Activated CD4-positive, CD25-positive, alpha-beta regulatory T cell treated with anti-CD3 and anti-CD28 coated beads, Interleukin-2, amount 50 U/mL, for 24 hours (primary cell): Measurements from ENCODE around the gene TLL2.

Source experiments
- ATAC-seq, 2 donors: fragments of 150-1000 bp; cut with Tn5 transposase; one replicate each; pipeline ENCODE4 v1.10.0; 2021; ENCODE audit warnings: mild to moderate bottlenecking in 1 of 2, moderate library complexity in 1 of 2

The TLL2 gene

GRCh38 chr10:96505150-96506136 lies 8.3 kb downstream of the TLL2 start:
- ATAC-seq = no peak

GRCh38 chr10:96502561-96503282 lies 11.0 kb downstream of the TLL2 start:
- no peak for ATAC-seq

- no peak for ATAC-seq
These were observed 11.7 kb downstream of the TLL2 start for GRCh38 chr10:96501985-96502384.

- ATAC-seq = no peak
These were observed 13.2 kb downstream of the TLL2 start for GRCh38 chr10:96500519-96500918.

DNA sequence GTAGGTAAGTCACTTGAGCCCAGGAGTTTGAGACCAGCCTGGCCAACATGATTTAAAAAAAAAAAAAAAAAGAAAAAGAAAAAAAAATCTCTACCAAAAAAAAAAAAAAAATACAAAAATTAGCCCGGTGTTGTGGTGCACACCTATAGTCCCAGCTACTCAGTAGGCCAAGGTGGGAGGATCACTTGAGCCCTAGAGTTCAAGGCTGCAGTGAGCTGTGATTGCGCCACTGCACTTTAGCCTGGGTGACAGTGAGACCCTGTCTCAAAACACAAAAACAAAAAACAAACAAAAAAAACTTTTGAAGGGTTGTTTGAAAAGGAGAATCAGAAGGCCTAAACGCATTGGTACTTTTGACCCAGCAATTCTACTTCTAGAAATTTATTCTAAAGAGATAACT lies 13.7 kb downstream of the TLL2 start:
- no peak for ATAC-seq

DNA sequence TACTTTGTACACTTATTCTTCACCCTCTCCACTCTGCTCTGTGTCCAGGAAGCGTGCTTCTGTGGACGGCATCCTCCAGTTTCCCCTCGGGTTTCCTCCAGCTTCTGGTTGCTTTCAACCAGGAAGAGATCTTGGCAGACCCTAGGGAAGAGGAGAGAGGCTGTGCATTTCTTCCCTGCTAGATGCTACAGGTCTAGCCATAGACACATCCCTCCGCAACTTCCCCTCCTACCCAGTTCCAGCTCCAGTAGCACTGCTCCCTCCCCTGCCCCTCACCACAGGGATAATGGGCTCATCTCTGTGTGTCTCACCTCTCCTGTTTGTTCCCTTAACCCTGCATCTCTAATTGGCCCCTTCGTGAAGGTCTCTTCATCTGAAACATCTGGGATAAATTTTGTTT lies 16.3 kb downstream of the TLL2 start:
- ATAC-seq = no peak

- no peak for ATAC-seq
These were observed 17.3 kb downstream of the TLL2 start for GRCh38 chr10:96496281-96496925.

- no peak for ATAC-seq
These were observed 18.2 kb downstream of the TLL2 start for GRCh38 chr10:96495544-96495943.

DNA sequence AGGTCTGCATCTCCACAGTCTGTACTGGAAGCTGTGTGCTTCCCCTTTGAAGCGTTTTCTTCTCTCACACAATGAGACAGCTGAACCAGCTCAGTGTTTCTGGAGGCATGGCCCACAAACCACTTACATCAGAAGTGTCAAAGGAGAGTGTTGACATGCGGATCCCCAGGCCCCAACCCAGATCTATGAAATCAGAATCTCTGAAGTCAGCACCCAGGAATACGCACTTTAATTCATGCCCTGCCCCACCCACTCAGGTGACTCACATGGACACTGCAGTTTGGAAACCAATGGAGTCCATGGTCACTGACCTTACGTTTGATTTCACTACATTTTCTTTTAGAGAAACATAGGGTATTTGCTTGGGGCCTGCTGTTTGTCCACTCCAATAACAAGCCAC lies 19.0 kb downstream of the TLL2 start:
- no peak for ATAC-seq

DNA sequence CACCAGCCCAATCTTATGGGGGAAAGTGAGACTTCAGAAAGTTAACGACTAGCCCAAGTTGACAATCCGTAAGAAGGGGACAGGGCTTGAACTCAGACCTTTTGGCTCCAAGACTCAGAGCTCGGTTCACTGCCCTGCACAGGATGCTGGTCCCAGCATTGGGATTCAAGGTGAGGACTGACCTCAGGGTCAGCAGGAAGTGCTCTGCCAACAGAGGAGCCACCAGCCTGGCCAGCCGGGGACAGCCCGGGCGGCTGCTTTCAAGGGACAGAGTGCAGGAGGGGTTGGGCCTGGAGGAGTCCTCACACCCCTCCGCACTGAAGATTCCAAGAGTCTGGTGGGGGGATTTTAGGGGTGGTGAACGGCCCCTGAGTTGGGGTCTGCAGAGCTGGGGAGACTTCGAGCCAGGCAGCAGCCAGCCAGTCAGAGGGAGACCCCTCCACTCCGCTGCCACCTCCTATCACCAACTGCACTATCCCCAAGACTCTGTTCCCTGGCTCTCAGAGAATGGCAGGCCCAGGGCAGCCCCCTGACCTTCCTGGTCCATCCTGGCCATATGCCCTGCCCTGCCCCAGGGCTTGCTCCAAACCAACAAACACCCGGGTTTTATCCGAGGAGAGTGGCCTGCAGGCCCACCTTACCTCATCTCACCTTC lies 19.7 kb downstream of the TLL2 start:
- ATAC-seq = no peak

DNA sequence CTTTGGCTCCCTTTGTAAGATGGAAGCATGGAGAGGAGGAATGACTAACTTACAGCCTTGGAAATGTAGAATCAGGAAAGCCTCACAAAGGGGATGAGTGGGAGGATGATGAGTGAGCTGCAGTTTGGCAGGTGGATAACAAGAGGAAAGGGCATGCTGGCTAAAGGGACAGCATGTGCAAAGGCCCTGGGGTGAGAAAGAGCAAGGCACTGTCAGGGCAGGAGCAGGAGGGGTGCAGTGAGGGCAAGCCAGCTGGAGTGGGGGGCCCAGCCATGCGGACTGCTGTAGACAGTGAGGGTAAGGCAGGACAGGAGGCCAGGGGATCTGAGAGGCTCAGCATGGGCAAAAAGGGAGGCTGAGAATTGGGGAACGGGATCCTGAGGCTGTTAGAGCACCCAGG lies 20.5 kb downstream of the TLL2 start:
- no peak for ATAC-seq

GRCh38 chr10:96491303-96491702 lies 22.4 kb downstream of the TLL2 start:
- ATAC-seq = no peak

DNA sequence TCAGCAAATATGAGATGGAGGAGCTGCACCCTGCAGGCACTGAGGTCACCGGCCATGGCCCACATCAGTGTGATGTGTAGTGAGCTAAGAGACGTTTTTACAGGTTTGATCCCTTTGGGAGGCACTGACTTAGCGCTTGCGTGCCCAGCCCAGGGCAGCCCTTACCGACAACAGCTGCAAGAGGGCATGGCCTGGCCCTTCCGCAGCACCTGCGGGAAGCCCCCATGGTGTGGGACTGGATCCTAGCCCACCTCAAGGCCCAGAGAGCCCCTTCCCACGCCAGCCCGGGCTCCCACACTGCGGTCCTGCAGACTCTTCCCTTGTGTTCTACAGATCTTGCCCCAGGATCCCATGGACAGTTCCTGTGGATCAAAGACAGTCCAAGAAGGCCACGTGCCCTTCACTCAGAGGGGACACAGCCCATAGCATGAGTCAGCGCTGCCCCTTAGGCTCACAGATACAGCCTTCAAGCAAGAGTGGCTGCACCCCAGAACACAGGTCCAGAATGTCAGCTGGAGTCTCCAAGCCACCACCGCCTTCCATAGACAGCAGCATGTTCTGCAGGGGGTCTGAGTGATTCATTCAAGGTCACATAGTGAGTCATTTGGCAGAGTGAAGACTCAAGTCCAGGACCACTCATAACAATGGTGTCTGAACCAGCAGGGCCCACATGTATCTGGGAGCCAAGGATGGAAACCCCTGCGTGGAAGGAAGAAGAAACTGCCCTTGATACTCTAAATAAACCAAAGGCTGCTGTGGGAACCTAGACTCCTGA lies 25.4 kb downstream of the TLL2 start:
- ATAC-seq = no peak

- ATAC-seq = no peak
These were observed 30.7 kb downstream of the TLL2 start for GRCh38 chr10:96482815-96483588.

- ATAC-seq = no peak
These were observed 35.4 kb downstream of the TLL2 start for GRCh38 chr10:96478355-96478754.

GRCh38 chr10:96473866-96474265 lies 39.9 kb downstream of the TLL2 start:
- ATAC-seq = no peak

DNA sequence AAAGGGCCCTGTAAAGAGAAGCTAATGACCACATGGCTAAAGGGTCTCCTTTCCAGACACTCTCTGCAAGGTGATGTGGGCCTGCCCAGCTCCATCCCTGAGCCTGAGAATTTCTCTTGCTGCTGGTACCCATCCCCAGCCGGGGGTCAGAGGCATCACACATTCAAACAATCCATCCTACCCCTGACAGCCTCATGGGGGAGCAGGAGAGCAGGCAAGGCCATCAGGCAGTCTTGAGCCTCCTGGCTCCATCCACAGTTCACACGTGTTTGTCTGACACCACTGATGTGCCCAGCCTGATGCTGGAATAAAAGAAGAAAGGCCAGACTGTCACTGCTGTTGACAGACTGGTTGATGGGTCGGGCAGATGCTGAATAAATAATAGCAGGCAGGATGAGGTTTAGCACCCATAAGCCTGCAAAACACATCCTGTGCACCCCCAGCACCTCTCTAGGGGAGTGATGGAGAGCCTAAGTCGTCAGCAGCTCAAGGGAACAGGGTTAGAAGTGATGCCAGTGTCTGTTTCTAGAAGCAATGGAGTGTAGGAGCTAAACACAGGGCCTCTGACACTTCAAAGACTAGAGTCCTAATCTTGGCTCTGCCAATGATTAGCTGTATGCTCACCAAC lies 43.5 kb downstream of the TLL2 start:
- ATAC-seq = no peak

DNA sequence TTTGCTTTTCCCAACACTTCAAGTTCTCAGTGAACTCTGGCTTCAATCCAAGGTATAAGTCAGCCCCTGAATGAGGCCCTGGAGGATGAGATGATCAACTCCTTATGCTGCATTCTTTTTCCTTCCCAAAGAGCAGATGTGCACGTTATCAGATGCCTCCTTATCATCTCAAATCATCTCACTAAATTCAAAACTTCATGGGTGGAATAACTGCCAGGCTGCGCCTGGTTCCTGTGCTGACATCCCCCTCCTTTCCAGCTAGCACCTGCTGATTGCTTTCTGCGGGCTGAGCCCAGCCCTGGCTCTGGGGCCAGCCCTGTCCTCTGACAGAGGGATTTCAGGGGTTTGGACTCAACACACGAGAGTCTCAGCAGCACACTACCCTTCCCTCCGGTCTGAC lies 44.9 kb downstream of the TLL2 start:
- no peak for ATAC-seq

DNA sequence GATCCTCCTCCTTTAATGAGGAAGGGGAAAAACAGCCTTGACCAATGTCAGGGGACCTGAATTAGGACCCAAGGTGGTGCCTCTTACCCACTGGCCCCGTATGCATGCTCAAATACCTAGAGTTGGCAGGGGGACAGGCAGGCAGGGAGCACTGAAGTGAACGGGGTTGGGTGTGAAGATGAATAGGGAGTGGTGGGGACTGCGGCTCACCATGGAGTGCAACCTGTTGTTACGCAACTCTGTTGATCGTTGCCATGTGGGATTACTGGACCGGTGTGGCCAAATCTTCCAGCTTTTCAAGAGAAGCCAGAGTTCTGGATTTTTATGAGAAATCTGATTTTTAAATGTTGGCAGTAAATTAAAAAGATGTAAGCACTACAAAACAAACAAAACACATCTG lies 48.1 kb downstream of the TLL2 start:
- ATAC-seq = no peak

- ATAC-seq = no peak
These were observed 50.2 kb downstream of the TLL2 start for GRCh38 chr10:96463562-96463961.
